Psoas muscle (tissue), 8 donors: Measurements from ENCODE around the gene HORMAD2. TPM values are rescaled to one million over a fixed set of nuclear protein-coding genes. Genes with fewer than 3 reads are reported as not detected.

ENCODE experiments used
- ATAC-seq, 4 donors: fragments of 200-7000 bp; cut with Tn5 transposase; one replicate each; pipeline ENCODE4 v1.9.1; 2020; ENCODE audit warnings: moderate library complexity in 3 of 4, mild to moderate bottlenecking in 2 of 4
- DNase-seq, 2 donors: peaks; one replicate each; pipeline ENCODE4 v3.0.0-alpha.2; 2020
- H3K27ac ChIP-seq: fragments of 200-600 bp; one replicate; pipeline ENCODE4 v1.8.0; 2022
- H3K27me3 ChIP-seq, 3 donors: fragments of 200-600 bp in 1 of 3; one replicate each; pipeline versions ENCODE4 v1.6.1 to v1.8.0; 2013 to 2022; ENCODE audit warnings: low read length in 2 of 3, mild to moderate bottlenecking in 2 of 3, moderate library complexity in 1 of 3; ENCODE audit not compliant: insufficient read depth in 3 of 3
- H3K36me3 ChIP-seq, 2 donors: fragments of 200-600 bp in 1 of 2; one replicate each; pipeline versions ENCODE4 v1.6.1 to v1.8.0; 2013 to 2022; ENCODE audit warnings: low read depth in 1 of 2, mild to moderate bottlenecking in 1 of 2, moderate library complexity in 1 of 2; ENCODE audit not compliant: insufficient read depth in 1 of 2
- H3K4me1 ChIP-seq: fragments of 200-600 bp; one replicate; pipeline ENCODE4 v1.8.0; 2022
- H3K4me3 ChIP-seq: fragments of 200-600 bp; one replicate; pipeline ENCODE4 v1.8.0; 2022; ENCODE audit warnings: mild to moderate bottlenecking
- H3K9me3 ChIP-seq: fragments of 200-600 bp; one replicate; pipeline ENCODE4 v1.8.0; 2022
- CTCF ChIP-seq: fragments of 200-600 bp; IDR thresholded peaks from one replicate; pipeline ENCODE4 v1.8.0; 2022; ENCODE audit warnings: antibody characterized with exemption
- WGBS, 3 donors: extraction: QIAGEN DNeasy Blood & Tissue Kit; methylation state at CpG; one replicate each; pipeline versions ENCODE4 v1.1.6 to v1.1.7; 2013; 5-methylcytosine and 5-hydroxymethylcytosine counted together
- intact Hi-C, 2 donors: fragments of 100-400 bp; cut with DNase I; formaldehyde crosslinking; loops; one replicate each; pipeline versions ENCODE4 v1.11.0 to v1.14.2; 2022
- polyA plus RNA-seq, 3 donors: library from polyadenylated mRNA; stranded (reverse); fragments of 200-250 nt; gene quantifications; one replicate each; pipeline ENCODE4 v1.2.3, GENCODE V29; 2013
- total RNA-seq, 4 donors: library from RNA; stranded (reverse); fragmentation: NEBNext Ultra II Directional in 2 of 4; extraction: Animal tissue kit (Norgen Biotek cat#: 25700) in 2 of 4; gene quantifications; one replicate each; pipeline versions ENCODE4 v1.2.1 to v1.2.4, GENCODE V29; 2021 to 2023
- donor health status: healthy with polysubstance abuse.
- donor health status: DM: no; HTN: no; CAD: no; lungs with moderate emphysema.
- donor health status: Bipolar disorder and iron deficiency.
- donor health status: healthy.
- donor health status: DM: yes; HTN: yes; CAD: no.
- donor health status: DM: no; HTN: no; CAD: no.
- donor health status: DM: no; HTN: no; CAD: no.
- donor health status: DM: yes; HTN: yes; CAD: no.

Gene HORMAD2
- total and polyA plus RNA-seq, 7 donors, result not detected

DNA sequence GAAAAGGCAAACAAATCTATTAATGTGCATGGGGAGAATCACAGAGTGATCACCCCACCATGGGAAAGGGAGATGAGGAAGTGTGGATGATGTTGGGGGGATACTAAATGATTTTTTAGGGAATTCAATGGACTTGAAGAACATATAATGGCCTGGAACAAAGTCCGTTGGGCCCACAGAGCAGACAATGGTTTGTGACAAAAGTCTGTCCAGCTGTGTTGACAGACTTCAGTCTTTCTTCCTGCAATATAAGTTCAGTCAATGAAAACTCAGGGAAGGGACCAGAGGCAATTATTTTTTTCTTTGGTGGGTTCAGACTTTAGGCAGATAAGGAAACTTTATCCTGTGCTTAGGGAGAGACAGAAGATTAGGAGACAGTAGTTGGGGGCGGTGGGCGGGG is 18.0 kb upstream of the HORMAD2 start:
- 69 to 86% (median 76%) methylated on average over 3 of the region's 3 CpGs for WGBS, 3 donors
- ATAC-seq, result no peak

GRCh38 chr22:30062950-30063349 is 17.3 kb upstream of the HORMAD2 start:
- WGBS, 3 donors, result 87 to 100% (median 95%) methylated on average over 1 of the region's 1 CpG

More for the DNA sequence above, 18.0 kb upstream of the HORMAD2 start:
- Histone ChIP-seq H3K4me1 (no peaks in the 10 kb centered on the region), H3K9me3 (peaks cover 4% of the 10 kb centered on the region), H3K27ac (no peak overlapping the region), H3K36me3 (no peaks in the 10 kb centered on the region), H3K27me3 (no peaks in the 10 kb centered on the region), H3K4me3 (no peak overlapping the region)
- DNase-seq, result no peak
- intact Hi-C loops, result no loop called here
- no peak for TF ChIP-seq CTCF

GRCh38 chr22:30064172-30064571 is 16.1 kb upstream of the HORMAD2 start:
- Histone ChIP-seq H3K9me3 (no peaks in the 10 kb centered on the region), H3K36me3 (no peaks in the 10 kb centered on the region), H3K27me3 (no peaks in the 10 kb centered on the region), H3K4me1 (no peaks in the 10 kb centered on the region), H3K27ac (no peak overlapping the region), H3K4me3 (no peak overlapping the region)
- no peak for TF ChIP-seq CTCF
- ATAC-seq (no peak), DNase-seq (no peak)
- intact Hi-C loops, result no loop called here

More at GRCh38 chr22:30062950-30063349, 17.3 kb upstream of the HORMAD2 start:
- Histone ChIP-seq H3K36me3 (no peaks in the 10 kb centered on the region), H3K9me3 (no peaks in the 10 kb centered on the region), H3K27me3 (no peaks in the 10 kb centered on the region), H3K4me3 (no peak overlapping the region), H3K4me1 (no peaks in the 10 kb centered on the region), H3K27ac (no peak overlapping the region)
- DNase-seq (no peak), ATAC-seq (no peak)
- no peak for TF ChIP-seq CTCF
- intact Hi-C loops, result no loop called here

DNA sequence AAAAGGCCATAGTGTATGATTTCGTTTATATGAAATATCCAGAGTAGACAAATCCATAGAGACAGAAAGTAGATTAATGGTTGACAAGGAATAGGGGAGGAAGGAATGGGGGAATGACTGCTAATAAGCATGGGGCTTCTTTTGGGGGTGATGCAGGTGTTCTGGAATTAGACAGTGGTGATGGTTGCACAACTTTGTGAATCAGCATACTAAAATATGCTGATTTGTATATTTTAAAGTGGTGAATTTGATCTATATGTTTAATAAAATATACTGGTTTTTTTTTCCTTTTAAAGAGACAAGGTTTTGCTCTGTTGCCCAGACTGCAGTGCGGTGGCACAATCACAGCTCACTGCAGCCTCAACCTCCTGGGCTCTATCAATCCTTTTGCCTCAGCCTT is 6.5 kb upstream of the HORMAD2 start:
- DNase-seq, result no peak
- intact Hi-C loops, result no loop called here
- H3K9me3 ChIP-seq, result no peaks in the 10 kb centered on the region
- no peaks in the 10 kb centered on the region for H3K4me1 ChIP-seq
- TF ChIP-seq CTCF, result no peak
- WGBS, 3 donors, result 56 to 72% (median 64%) methylated on average over 2 of the region's 2 CpGs
- H3K4me3 ChIP-seq, result no peak overlapping the region
- no peak overlapping the region for H3K27ac ChIP-seq
- ATAC-seq, result no peak
- peaks cover 0 to 2% (median 0%) of the 10 kb centered on the region in 3 donors for H3K27me3 ChIP-seq
- H3K36me3 ChIP-seq, result no peaks in the 10 kb centered on the region

DNA sequence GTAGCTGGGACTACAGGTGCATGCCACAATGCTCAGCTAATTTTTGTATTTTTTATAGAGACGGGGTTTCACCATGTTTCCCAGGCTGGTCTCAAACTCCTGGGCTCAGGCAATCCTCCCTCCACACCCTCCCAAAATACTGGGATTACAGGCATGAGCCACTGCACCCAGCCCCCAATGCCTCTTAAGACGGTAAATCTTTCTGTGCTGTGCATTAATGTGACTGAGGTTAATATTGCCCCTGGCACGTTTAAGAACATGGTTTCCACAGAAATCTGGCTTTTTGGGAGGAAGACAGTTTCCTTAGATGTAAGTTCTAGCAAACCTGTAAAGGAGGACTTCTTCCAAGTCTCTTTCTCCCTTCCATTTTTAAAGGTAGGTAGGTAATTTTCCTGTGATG is 6.1 kb upstream of the HORMAD2 start:
- H3K4me3 ChIP-seq, result no peak overlapping the region
- intact Hi-C loops, result no loop called here
- H3K27me3 ChIP-seq, result peaks cover 0 to 3% (median 2%) of the 10 kb centered on the region in 3 donors
- ATAC-seq (no peak), DNase-seq (no peak)
- 30 to 47% (median 46%) methylated on average over 3 of the region's 3 CpGs for WGBS, 3 donors
- TF ChIP-seq CTCF, result no peak
- no peaks in the 10 kb centered on the region for H3K36me3 ChIP-seq
- H3K4me1 ChIP-seq, result no peaks in the 10 kb centered on the region
- H3K27ac ChIP-seq, result no peak overlapping the region
- no peaks in the 10 kb centered on the region for H3K9me3 ChIP-seq
